HepG2 (cell line): ENCODE measurements around the gene MRPS34. TPM values are rescaled to one million over a fixed set of nuclear protein-coding genes. Genes with fewer than 3 reads are reported as not detected.
A peak's percentile ranks its signal among the peaks of the same experiment; 100 is the strongest.

Experiments
- ATAC-seq: fragments of 200-7000 bp; cut with Tn5 transposase; 3 replicates; pipeline ENCODE4 v1.9.1; 2020; ENCODE audit warnings: mild to moderate bottlenecking, moderate library complexity
- BruUV-seq: library from RNA; stranded (reverse); fragments of 400-500 nt; replicated peaks from 2 replicates; lab custom pipeline; 2021; lab: Mats Ljungman, UMichigan
- CTCF ChIA-PET: fragments of 300-600 bp; formaldehyde crosslinking; extraction: SDS; loops from one replicate; lab custom pipeline; 2021; ENCODE audit warnings: low total read pairs, inconsistent platforms, low intra/inter-chr PET ratio; lab: Yijun Ruan, JAX
- POLR2A ChIA-PET: fragments of 350-600 bp; sonication (Branson Sonifier 250); formaldehyde crosslinking; loops from one replicate; lab custom pipeline; 2020; ENCODE audit warnings: antibody characterized with exemption, inconsistent platforms; lab: Yijun Ruan, JAX
- DNase-seq: peaks from one replicate; pipeline ENCODE4 v3.0.0-alpha.2; 2015; ENCODE audit warnings: low spot score
- FAIRE-seq: peaks from 3 replicates; lab custom pipeline; 2011; peaks lifted over from hg19 to GRCh38; lab: Jason Lieb, UNC
- H2AFZ ChIP-seq: one replicate; pipeline ENCODE4 v1.6.1; 2011; ENCODE audit warnings: low read length, inconsistent platforms
- H3K27ac ChIP-seq: fragments of 300-600 bp; 3 replicates; pipeline ENCODE4 v1.8.0; 2011; ENCODE audit warnings: mixed run types, mild to moderate bottlenecking, mixed read lengths, low read length, inconsistent platforms; ENCODE audit not compliant: insufficient read depth; ENCODE audit errors: extremely low read length
- H3K27me3 ChIP-seq, 2 experiments: fragments of 200-600 bp in 1 of 2; 2 replicates in 1 of 2; 3 replicates in 1 of 2; pipeline versions ENCODE4 v1.6.0 to v1.8.0; 2011; ENCODE audit warnings: low read length in 2 of 2, mild to moderate bottlenecking in 2 of 2, moderate library complexity in 2 of 2, inconsistent platforms in 1 of 2; ENCODE audit not compliant: insufficient read depth in 2 of 2, control insufficient read depth in 1 of 2
- H3K36me3 ChIP-seq, 2 experiments: fragments of 200-600 bp in 1 of 2; replicated peaks in 1 of 2; 2 replicates in 1 of 2; 3 replicates in 1 of 2; pipeline versions ENCODE4 v1.5.1 to v1.8.0; 2011; ENCODE audit warnings: low read length in 2 of 2, inconsistent platforms in 1 of 2; ENCODE audit not compliant: insufficient read depth in 2 of 2, control insufficient read depth in 1 of 2
- H3K4me1 ChIP-seq: 2 replicates; pipeline ENCODE4 v1.5.1; 2012; ENCODE audit warnings: low read length, inconsistent platforms; ENCODE audit not compliant: insufficient read depth
- H3K4me2 ChIP-seq: 2 replicates; pipeline ENCODE4 v1.6.0; 2011; ENCODE audit warnings: low read depth, low read length, inconsistent platforms
- H3K4me3 ChIP-seq, 3 experiments: fragments of 200-600 bp in 1 of 3; sonication (generic), shearing (Covaris generic) in 1 of 3; replicated peaks in 1 of 3; 2 replicates each; pipeline ENCODE4 v1.5.1; 2011 to 2016; ENCODE audit warnings: low read length in 3 of 3, inconsistent platforms in 2 of 3, low read depth in 2 of 3, mild to moderate bottlenecking in 2 of 3, control low read depth in 1 of 3, mixed read lengths in 1 of 3; ENCODE audit not compliant: insufficient read depth in 1 of 3
- H3K79me2 ChIP-seq: one replicate; pipeline ENCODE4 v1.6.1; 2011; ENCODE audit warnings: low read length, inconsistent platforms; ENCODE audit not compliant: insufficient read depth
- H3K9ac ChIP-seq: 2 replicates; pipeline ENCODE4 v1.6.0; 2011; ENCODE audit warnings: mild to moderate bottlenecking, low read depth, low read length, inconsistent platforms; ENCODE audit not compliant: insufficient read depth
- H3K9me3 ChIP-seq: 2 replicates; pipeline ENCODE4 v1.5.1; 2012; ENCODE audit warnings: mild to moderate bottlenecking, low read length
- H4K20me1 ChIP-seq: 2 replicates; pipeline ENCODE4 v1.6.0; 2011; ENCODE audit warnings: inconsistent platforms, mild to moderate bottlenecking, low read length, moderate library complexity; ENCODE audit not compliant: insufficient read depth
- AGO2 ChIP-seq: fragments of 200-400 bp; formaldehyde crosslinking; optimal IDR thresholded peaks from 2 replicates; pipeline ENCODE3; 2017; ENCODE audit warnings: mild to moderate bottlenecking, low read depth, low read length, moderate library complexity
- KAT7 ChIP-seq: IDR thresholded peaks from 2 replicates; pipeline ENCODE4 v1.6.1; 2018; ENCODE audit warnings: borderline replicate concordance, missing compliant biosample characterization
- U2AF2 ChIP-seq: fragments of 200-400 bp; formaldehyde crosslinking; IDR thresholded peaks from 2 replicates; pipeline ENCODE4 v1.6.1; 2017; ENCODE audit warnings: low read depth, mild to moderate bottlenecking, low read length
- WGBS: methylation state at CpG from one replicate; pipeline ENCODE4 v1.1.6; 2017; ENCODE audit warnings: low lambda C conversion rate; 5-methylcytosine and 5-hydroxymethylcytosine counted together
- in situ Hi-C: cut with HindIII; loops from 2 replicates; pipeline ENCODE4 v1.10.0; 2017; ENCODE audit warnings: low pct_unique_long_range_greater_than_20kb; ENCODE audit not compliant: extremely low pct_ligation_motif_present
- intact Hi-C: fragments of 100-400 bp; cut with micrococcal nuclease; formaldehyde crosslinking; loops from one replicate; pipeline ENCODE4 v1.10.0; 2022; ENCODE audit not compliant: unreplicated experiment
- polyA plus RNA-seq, 8 experiments: library from polyadenylated mRNA; depleted of rRNA in 3 of 8; stranded (reverse) in 7 of 8; unstranded in 1 of 8; fragments of >200 nt; fragmentation: Illumina TruSeq in 4 of 8; extraction: Trizol in 4 of 8; gene quantifications; 2 replicates each; pipeline versions ENCODE4 v1.2.1 to v1.2.3, GENCODE V29; 2011 to 2016; ENCODE audit warnings: low read depth in 4 of 8, missing spikeins in 1 of 8, mixed read lengths in 1 of 8; ENCODE audit not compliant: insufficient read depth in 1 of 8
- total RNA-seq, 5 experiments: library from RNA; depleted of rRNA; stranded (reverse); fragments of >200 nt; fragmentation: Illumina TruSeq; extraction: Trizol; gene quantifications; 2 replicates each; pipeline ENCODE4 v1.2.3, GENCODE V29; 2016; ENCODE audit warnings: low read depth in 1 of 5
- TF ChIP-seq, protein P1 (sequence below): sonication (generic); formaldehyde crosslinking; IDR thresholded peaks from 2 replicates; pipeline ENCODE4 v1.5.0; 2020; ENCODE audit warnings: missing genetic modification reagents
- TF ChIP-seq, protein P2 (sequence below): sonication (generic); formaldehyde crosslinking; IDR thresholded peaks from 2 replicates; pipeline ENCODE4 v1.9.0; 2021; ENCODE audit warnings: missing genetic modification reagents, mild to moderate bottlenecking, borderline replicate concordance
- TF ChIP-seq, protein P3 (sequence below): sonication (generic); formaldehyde crosslinking; IDR thresholded peaks from 2 replicates; pipeline ENCODE4 v1.5.1; 2020; ENCODE audit warnings: missing genetic modification reagents, mild to moderate bottlenecking, borderline replicate concordance

MRPS34 gene
- total and polyA plus RNA-seq, 2 of the 13 experiments (the other 11 are each of a cell fraction or from before 2014, with no cell fraction given) = 63.5 to 131 TPM

- no peak overlapping the region for H2AFZ ChIP-seq
Measured at GRCh38 chr16:1809281-1809801, 36.4 kb upstream of the MRPS34 start.

More at GRCh38 chr16:1809281-1809801, 36.4 kb upstream of the MRPS34 start:
- in situ Hi-C loops (no loop called here), intact Hi-C loops (no loop called here)
- BruUV-seq = no TSS peak
- ChIA-PET CTCF (no interaction called here), POLR2A (no interaction called here)
- Histone ChIP-seq H3K79me2 (no peaks in the 10 kb centered on the region), H3K4me2 (no peak overlapping the region), H3K9me3 (no peaks in the 10 kb centered on the region), H3K4me1 (peaks cover 10% of the 10 kb centered on the region)
- ATAC-seq (no peak; the same call in 2 of the 3 replicates), DNase-seq (no peak)
- no peak for TF ChIP-seq KAT7 (CRISPR knock-in tag)
- TF ChIP-seq AGO2 = peak; percentile 58
- TF ChIP-seq, protein P1, sequence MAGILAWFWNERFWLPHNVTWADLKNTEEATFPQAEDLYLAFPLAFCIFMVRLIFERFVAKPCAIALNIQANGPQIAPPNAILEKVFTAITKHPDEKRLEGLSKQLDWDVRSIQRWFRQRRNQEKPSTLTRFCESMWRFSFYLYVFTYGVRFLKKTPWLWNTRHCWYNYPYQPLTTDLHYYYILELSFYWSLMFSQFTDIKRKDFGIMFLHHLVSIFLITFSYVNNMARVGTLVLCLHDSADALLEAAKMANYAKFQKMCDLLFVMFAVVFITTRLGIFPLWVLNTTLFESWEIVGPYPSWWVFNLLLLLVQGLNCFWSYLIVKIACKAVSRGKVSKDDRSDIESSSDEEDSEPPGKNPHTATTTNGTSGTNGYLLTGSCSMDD = no peak
- TF ChIP-seq, protein P2, sequence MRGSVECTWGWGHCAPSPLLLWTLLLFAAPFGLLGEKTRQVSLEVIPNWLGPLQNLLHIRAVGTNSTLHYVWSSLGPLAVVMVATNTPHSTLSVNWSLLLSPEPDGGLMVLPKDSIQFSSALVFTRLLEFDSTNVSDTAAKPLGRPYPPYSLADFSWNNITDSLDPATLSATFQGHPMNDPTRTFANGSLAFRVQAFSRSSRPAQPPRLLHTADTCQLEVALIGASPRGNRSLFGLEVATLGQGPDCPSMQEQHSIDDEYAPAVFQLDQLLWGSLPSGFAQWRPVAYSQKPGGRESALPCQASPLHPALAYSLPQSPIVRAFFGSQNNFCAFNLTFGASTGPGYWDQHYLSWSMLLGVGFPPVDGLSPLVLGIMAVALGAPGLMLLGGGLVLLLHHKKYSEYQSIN = no peak
- TF ChIP-seq, protein P3, sequence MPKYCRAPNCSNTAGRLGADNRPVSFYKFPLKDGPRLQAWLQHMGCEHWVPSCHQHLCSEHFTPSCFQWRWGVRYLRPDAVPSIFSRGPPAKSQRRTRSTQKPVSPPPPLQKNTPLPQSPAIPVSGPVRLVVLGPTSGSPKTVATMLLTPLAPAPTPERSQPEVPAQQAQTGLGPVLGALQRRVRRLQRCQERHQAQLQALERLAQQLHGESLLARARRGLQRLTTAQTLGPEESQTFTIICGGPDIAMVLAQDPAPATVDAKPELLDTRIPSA (CRISPR knock-in tag) = no peak
- no peak for TF ChIP-seq U2AF2
- TF ChIP-seq, all 625 proteins: peak for 1
- no peak overlapping the region for H3K4me3 ChIP-seq
- no peak overlapping the region for H3K9ac ChIP-seq
- H4K20me1 ChIP-seq = peaks cover 5% of the 10 kb centered on the region; the same call in 1 of the 2 replicates
- H3K27ac ChIP-seq = no peak overlapping the region
- peaks cover 11 to 26% of the 10 kb centered on the region in 2 experiments; a peak in 4 of 5 replicates for H3K36me3 ChIP-seq
- no peaks in the 10 kb centered on the region for H3K27me3 ChIP-seq
- no peak for FAIRE-seq
- WGBS = 83% methylated on average over 10 of the region's 28 CpGs
